ENCODE data around the gene G3BP2. TPM values are rescaled to one million over a fixed set of nuclear protein-coding genes. Genes with fewer than 3 reads are reported as not detected.

Gene G3BP2
- total RNA-seq, 1 donor from 2014 or later = 109 TPM

DNA sequence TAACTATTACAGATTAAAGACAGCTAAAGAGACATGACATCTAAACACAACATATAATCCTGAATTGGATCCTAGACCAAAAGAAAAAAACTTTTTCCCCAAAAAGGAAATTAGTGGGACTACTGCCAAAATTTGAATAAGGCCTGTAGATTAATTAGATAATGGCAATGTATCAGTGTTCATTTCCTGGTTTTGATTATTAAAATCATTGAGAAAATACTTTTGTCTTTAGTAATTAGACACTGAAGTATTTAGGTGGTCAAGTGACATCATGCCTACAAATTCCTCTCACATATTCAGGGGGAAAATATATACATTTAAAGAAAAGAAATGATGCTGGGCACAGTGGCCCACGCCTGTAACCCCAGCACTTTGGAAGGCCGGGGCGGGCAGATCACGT is 40.8 kb upstream of the G3BP2 start:
- DNase-seq (ENCODE audit: low read depth) = no peak
- H3K4me3 ChIP-seq (ENCODE audit: low read depth, low read length) = no peak overlapping the region
- TF ChIP-seq CTCF (conservative IDR thresholded peaks at IDR 0.05; ENCODE audit: low read depth, low read length) = no peak

- H3K4me3 ChIP-seq (ENCODE audit: low read depth, low read length) = no peak overlapping the region
- no peak for TF ChIP-seq CTCF (conservative IDR thresholded peaks at IDR 0.05; ENCODE audit: low read depth, low read length)
- no peak for DNase-seq (ENCODE audit: low read depth)
Observed at GRCh38 chr4:75710246-75710645, 37.0 kb upstream of the G3BP2 start.

GRCh38 chr4:75708218-75708691 is 35.0 kb upstream of the G3BP2 start:
- peak; percentile 75 for DNase-seq (ENCODE audit: low read depth)

GRCh38 chr4:75705198-75705977 is 32.2 kb upstream of the G3BP2 start:
- H3K4me3 ChIP-seq (ENCODE audit: low read depth, low read length) = no peak overlapping the region
- DNase-seq (ENCODE audit: low read depth) = no peak
- no peak for TF ChIP-seq CTCF (conservative IDR thresholded peaks at IDR 0.05; ENCODE audit: low read depth, low read length)

More at GRCh38 chr4:75708218-75708691, 35.0 kb upstream of the G3BP2 start:
- peak; percentile 78 for TF ChIP-seq CTCF (conservative IDR thresholded peaks at IDR 0.05; ENCODE audit: low read depth, low read length)
- H3K4me3 ChIP-seq (ENCODE audit: low read depth, low read length) = no peak overlapping the region

DNA sequence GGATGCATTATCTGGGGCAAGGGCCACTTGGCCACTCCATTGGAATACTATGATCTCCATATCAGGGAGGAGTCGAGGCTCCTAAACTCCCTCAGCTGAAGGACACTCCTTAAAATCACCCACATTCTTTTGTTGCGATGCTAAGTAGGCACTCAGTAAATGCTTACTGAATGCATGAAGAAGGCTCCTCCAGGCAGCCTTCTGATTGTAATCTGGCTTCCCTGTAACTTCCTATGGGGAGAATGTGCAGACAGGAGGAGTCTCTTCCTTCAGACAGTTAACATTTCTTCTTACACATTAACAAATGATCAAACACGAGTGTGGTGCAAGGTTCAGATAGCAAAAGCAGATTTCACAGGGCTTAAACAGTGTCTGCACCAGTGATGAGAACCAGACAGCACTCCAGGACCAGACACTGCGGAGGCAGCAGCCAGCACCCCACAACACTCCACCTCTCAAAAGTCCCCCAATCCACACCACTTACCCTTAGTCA is 29.8 kb upstream of the G3BP2 start:
- DNase-seq (ENCODE audit: low read depth) = peak; percentile 20
- no peak for TF ChIP-seq CTCF (conservative IDR thresholded peaks at IDR 0.05; ENCODE audit: low read depth, low read length)
- H3K4me3 ChIP-seq (ENCODE audit: low read depth, low read length) = no peak overlapping the region

GRCh38 chr4:75699299-75699698 is 26.1 kb upstream of the G3BP2 start:
- no peak overlapping the region for H3K4me3 ChIP-seq (ENCODE audit: low read depth, low read length)
- no peak for TF ChIP-seq CTCF (conservative IDR thresholded peaks at IDR 0.05; ENCODE audit: low read depth, low read length)
- DNase-seq (ENCODE audit: low read depth) = no peak

DNA sequence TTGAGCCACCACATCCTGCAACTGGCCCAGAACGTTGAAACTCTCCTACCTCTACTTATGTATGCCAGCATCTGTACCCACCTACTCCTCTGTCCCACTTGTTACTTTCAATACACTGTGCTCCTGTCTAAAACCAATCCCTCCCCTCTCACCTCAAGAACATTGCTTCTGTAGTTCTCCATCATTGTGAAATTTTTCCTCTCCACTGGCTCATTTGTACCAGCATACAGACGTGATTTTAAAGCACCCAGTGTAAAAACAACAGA is 25.7 kb upstream of the G3BP2 start:
- TF ChIP-seq CTCF (conservative IDR thresholded peaks at IDR 0.05; ENCODE audit: low read depth, low read length) = no peak
- H3K4me3 ChIP-seq (ENCODE audit: low read depth, low read length) = no peak overlapping the region
- DNase-seq (ENCODE audit: low read depth) = no peak

All from epithelial cell of proximal tubule (primary cell).